DMS79 treated with DMSO at 0.1 percent for 48 hours (cell line): ENCODE results near the gene NCBP2L.
A peak's percentile ranks its signal among the peaks of the same experiment; 100 is the strongest.
"Not testable (repeated sequence)": the region's sequence is repeated elsewhere in the genome, so short reads cannot be mapped to it uniquely, and the experiment has no call there.

Source experiments
- DNase-seq: peaks from one replicate; lab custom pipeline; 2025; lab: John Stamatoyannopoulos, UW

NCBP2L gene

GRCh38 chrX:107810053-107810452 lies 32.5 kb downstream of the NCBP2L start:
- not testable (repeated sequence) for DNase-seq

- DNase-seq, result no peak
These were observed 41.5 kb downstream of the NCBP2L start for GRCh38 chrX:107818900-107819521.

GRCh38 chrX:107823042-107823441 lies 45.5 kb downstream of the NCBP2L start:
- DNase-seq, result no peak

GRCh38 chrX:107823456-107823855 lies 45.9 kb downstream of the NCBP2L start:
- no peak for DNase-seq

- peak; percentile 27 for DNase-seq
These were observed 48.2 kb downstream of the NCBP2L start, which contains the start of gene MID2 for GRCh38 chrX:107825698-107826237. TSS of gene MID2 (plus strand) at chrX:107825866. CDS start at chrX:107826427, 561 bp downstream.

- peak; percentile 9 for DNase-seq
These were observed 48.9 kb downstream of the NCBP2L start for GRCh38 chrX:107826238-107827029.

GRCh38 chrX:107827030-107827831 lies 49.7 kb downstream of the NCBP2L start:
- no peak for DNase-seq

- no peak for DNase-seq
These were observed 50.3 kb downstream of the NCBP2L start for GRCh38 chrX:107827852-107828251.

- no peak for DNase-seq
These were observed 52.3 kb downstream of the NCBP2L start for GRCh38 chrX:107829878-107830277.

GRCh38 chrX:107831071-107831730 lies 53.7 kb downstream of the NCBP2L start:
- no peak for DNase-seq

GRCh38 chrX:107834275-107835201 lies 57.0 kb downstream of the NCBP2L start:
- no peak for DNase-seq

- DNase-seq, result no peak
These were observed 59.4 kb downstream of the NCBP2L start for GRCh38 chrX:107836958-107837357.

- no peak for DNase-seq
These were observed 63.4 kb downstream of the NCBP2L start for GRCh38 chrX:107840971-107841370.

GRCh38 chrX:107842715-107843400 lies 65.3 kb downstream of the NCBP2L start:
- no peak for DNase-seq
